Brain pericyte (primary cell): ENCODE results near the gene MTFMT.

Experiments
- DNase-seq: peaks from one replicate; pipeline ENCODE4 v3.0.0-alpha.2; 2012; ENCODE audit warnings: low read depth, low spot score

MTFMT gene

GRCh38 chr15:64987136-64987535 is 42.3 kb downstream of the MTFMT start:
- DNase-seq = no peak

- no peak for DNase-seq
These were observed 43.9 kb downstream of the MTFMT start for GRCh38 chr15:64985366-64986033.

GRCh38 chr15:64982472-64982871 is 47.0 kb downstream of the MTFMT start:
- DNase-seq = no peak

GRCh38 chr15:64981812-64982431 is 47.5 kb downstream of the MTFMT start:
- no peak for DNase-seq

- no peak for DNase-seq
These were observed 50.2 kb downstream of the MTFMT start for GRCh38 chr15:64979252-64979710.

GRCh38 chr15:64975390-64975789 is 54.0 kb downstream of the MTFMT start:
- no peak for DNase-seq

- DNase-seq = no peak
These were observed 58.7 kb downstream of the MTFMT start for GRCh38 chr15:64970698-64971097.

GRCh38 chr15:64969401-64969800 is 60.0 kb downstream of the MTFMT start:
- DNase-seq = no peak

- no peak for DNase-seq
These were observed 68.4 kb downstream of the MTFMT start for GRCh38 chr15:64961013-64961412.

- DNase-seq = no peak
These were observed 69.3 kb downstream of the MTFMT start for GRCh38 chr15:64960153-64960552.

- DNase-seq = no peak
These were observed 70.3 kb downstream of the MTFMT start for GRCh38 chr15:64959128-64959527.

- DNase-seq = no peak
These were observed 75.0 kb downstream of the MTFMT start for GRCh38 chr15:64954395-64954794.

- no peak for DNase-seq
These were observed 77.5 kb downstream of the MTFMT start for GRCh38 chr15:64951777-64952418.
